ENCODE data around the gene FERMT2. TPM values are rescaled to one million over a fixed set of nuclear protein-coding genes. Genes with fewer than 3 reads are reported as not detected.

Gene FERMT2
- polyA plus RNA-seq, 5 donors = 102 to 156 (median 143) TPM

DNA sequence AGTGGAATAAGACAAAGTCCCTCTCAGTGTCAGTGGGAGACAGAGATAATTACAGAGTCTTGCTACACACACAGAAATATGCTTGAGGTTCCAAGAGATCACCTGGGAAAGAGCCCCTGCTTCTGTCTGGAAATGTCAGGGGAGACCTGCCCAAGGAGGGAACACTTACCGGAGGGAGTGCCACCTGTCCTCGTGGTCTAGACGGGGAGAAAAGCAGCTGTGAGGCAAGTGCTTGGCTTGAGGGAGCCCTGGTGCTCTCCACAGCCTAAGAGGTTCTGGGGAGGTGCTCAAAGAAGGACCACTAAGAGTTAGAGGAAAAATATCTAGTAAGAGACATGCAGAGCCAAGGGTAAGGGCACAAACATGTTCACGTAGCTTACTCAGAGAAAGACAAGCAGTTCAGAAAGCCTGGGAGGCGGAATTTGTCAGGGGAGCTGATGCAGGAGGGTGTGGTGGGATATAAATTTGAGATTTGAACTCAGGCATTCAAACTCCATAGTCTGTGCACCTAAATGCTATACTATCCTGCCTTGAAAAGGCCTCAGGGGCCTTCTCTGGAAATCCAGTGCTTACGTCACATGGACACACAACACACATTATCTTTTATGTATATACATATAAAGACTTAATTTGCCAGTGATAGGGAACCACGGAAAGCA lies 121.2 kb downstream of the FERMT2 start:
- DNase-seq = no peak

- no peak for DNase-seq
Observed at GRCh38 chr14:52827426-52827825, 123.4 kb downstream of the FERMT2 start.

GRCh38 chr14:52825085-52825484 lies 125.8 kb downstream of the FERMT2 start:
- no peak for DNase-seq

DNA sequence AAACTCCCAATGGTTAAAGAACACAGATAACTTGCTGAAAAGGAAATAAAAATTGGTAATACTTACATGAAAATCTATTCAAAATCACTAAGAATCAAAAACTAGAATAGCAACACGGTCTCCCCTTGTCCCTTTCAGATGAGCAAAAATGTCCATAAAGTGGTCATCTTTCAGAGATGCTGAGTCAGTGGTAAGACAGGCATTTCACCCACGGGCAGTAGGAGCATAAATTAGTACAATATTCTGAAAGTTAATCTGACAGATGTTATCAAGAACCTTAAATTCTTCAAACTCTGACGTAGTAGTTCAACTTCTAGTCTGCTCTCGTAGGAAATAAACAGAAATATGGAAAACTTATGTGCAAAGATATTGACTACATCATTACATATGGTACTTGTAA lies 126.4 kb downstream of the FERMT2 start:
- no peak for DNase-seq

DNA sequence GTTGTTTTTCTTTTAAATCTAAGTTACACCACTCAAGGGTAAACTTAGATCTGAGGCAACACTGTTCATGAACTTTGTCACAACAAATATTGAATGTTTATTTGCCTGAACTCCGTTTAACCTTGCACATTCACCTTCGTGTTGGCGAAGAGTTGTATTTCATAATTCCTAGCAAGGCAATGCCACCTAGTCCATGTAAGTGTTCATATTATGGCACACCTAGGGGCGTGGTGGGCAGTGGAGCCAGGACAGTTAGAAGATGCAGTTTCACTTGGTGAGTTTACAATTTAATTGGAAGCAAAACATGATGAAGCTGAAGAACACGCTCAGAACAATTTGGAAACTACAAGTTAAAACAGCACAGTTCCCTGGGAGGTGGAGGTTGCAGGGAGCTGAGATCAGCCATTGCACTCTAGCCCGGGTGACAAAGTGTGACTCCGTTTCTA lies 129.0 kb downstream of the FERMT2 start:
- DNase-seq = no peak

GRCh38 chr14:52808101-52808500 lies 142.7 kb downstream of the FERMT2 start:
- DNase-seq = no peak

Other genes with a start within 250 kb of the FERMT2 start
- 100 to 1,000 TPM; 130 to 191 (median 171) TPM for gene PSMC6, start 243.8 kb downstream of the FERMT2 start, polyA plus RNA-seq (ENCODE audit: insufficient read depth in 1 of 5, insufficient read length in 5 of 5, low replicate concordance in 1 of 5)
- 10 to 100 TPM; 15.0 to 21.2 (median 17.3) TPM for gene STYX, start 220.9 kb downstream of the FERMT2 start, polyA plus RNA-seq (ENCODE audit: insufficient read depth in 1 of 5, insufficient read length in 5 of 5, low replicate concordance in 1 of 5)
- 10 to 100 TPM; 19.2 to 26.8 (median 22.5) TPM for gene GNPNAT1, start 159.4 kb downstream of the FERMT2 start, polyA plus RNA-seq (ENCODE audit: insufficient read depth in 1 of 5, insufficient read length in 5 of 5, low replicate concordance in 1 of 5)
- gene DDHD1, start 202.3 kb upstream of the FERMT2 start, polyA plus RNA-seq (ENCODE audit: insufficient read depth in 1 of 5, insufficient read length in 5 of 5, low replicate concordance in 1 of 5) = 10 to 100 TPM; 15.5 to 27.4 (median 21.4) TPM